Measurements from ENCODE around the gene IL12RB1.

DNA sequence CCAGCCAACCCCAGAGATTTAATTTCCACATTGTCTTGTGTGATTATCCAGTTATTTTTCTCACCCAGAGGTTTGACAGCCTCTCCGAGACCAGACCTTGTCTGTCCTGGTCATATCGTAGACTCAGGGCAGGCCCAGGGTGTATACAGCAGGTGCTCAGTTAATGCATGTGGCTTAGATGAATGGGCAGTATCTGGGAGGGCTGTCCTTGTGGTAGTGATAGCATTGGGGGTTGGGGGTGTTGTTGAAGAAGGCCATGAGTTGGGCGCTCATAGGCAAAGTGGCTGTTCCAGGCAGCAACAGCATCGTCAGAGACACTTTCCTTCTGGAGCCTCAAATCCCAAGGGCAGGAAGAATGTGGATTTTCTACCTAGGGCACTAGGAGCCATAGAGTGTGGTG, 27.7 kb upstream of the IL12RB1 start:
- TF ChIP-seq EZH2 (IDR thresholded peaks at IDR 0.05) (no peak), POLR2A (IDR thresholded peaks at IDR 0.05; ENCODE audit: borderline replicate concordance, extremely low read depth, insufficient read depth, insufficient read length) (no peak), TCF7L2 (IDR thresholded peaks at IDR 0.05; ENCODE audit: borderline replicate concordance, extremely low read depth, insufficient read depth, insufficient read length) (no peak), EGR1 (IDR thresholded peaks at IDR 0.05; ENCODE audit: low read depth) (no peak), CEBPB (IDR thresholded peaks at IDR 0.05; ENCODE audit: low read depth) (no peak), EZH2phosphoT487 (IDR thresholded peaks at IDR 0.05; ENCODE audit: borderline replicate concordance) (no peak), POLR2AphosphoS5 (IDR thresholded peaks at IDR 0.05; ENCODE audit: low read depth, low read length) (no peak)
- TF ChIP-seq, protein P1, sequence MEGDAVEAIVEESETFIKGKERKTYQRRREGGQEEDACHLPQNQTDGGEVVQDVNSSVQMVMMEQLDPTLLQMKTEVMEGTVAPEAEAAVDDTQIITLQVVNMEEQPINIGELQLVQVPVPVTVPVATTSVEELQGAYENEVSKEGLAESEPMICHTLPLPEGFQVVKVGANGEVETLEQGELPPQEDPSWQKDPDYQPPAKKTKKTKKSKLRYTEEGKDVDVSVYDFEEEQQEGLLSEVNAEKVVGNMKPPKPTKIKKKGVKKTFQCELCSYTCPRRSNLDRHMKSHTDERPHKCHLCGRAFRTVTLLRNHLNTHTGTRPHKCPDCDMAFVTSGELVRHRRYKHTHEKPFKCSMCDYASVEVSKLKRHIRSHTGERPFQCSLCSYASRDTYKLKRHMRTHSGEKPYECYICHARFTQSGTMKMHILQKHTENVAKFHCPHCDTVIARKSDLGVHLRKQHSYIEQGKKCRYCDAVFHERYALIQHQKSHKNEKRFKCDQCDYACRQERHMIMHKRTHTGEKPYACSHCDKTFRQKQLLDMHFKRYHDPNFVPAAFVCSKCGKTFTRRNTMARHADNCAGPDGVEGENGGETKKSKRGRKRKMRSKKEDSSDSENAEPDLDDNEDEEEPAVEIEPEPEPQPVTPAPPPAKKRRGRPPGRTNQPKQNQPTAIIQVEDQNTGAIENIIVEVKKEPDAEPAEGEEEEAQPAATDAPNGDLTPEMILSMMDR (IDR thresholded peaks at IDR 0.05 in 2 of 3, conservative IDR thresholded peaks at IDR 0.05 in 1 of 3; ENCODE audit: borderline replicate concordance in 1 of 3, insufficient read depth in 1 of 3, low read depth in 2 of 3, low read length in 2 of 3) = no peak
- TF ChIP-seq, protein P2, sequence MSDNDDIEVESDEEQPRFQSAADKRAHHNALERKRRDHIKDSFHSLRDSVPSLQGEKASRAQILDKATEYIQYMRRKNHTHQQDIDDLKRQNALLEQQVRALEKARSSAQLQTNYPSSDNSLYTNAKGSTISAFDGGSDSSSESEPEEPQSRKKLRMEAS (IDR thresholded peaks at IDR 0.05) = no peak
- TF ChIP-seq, protein P3, sequence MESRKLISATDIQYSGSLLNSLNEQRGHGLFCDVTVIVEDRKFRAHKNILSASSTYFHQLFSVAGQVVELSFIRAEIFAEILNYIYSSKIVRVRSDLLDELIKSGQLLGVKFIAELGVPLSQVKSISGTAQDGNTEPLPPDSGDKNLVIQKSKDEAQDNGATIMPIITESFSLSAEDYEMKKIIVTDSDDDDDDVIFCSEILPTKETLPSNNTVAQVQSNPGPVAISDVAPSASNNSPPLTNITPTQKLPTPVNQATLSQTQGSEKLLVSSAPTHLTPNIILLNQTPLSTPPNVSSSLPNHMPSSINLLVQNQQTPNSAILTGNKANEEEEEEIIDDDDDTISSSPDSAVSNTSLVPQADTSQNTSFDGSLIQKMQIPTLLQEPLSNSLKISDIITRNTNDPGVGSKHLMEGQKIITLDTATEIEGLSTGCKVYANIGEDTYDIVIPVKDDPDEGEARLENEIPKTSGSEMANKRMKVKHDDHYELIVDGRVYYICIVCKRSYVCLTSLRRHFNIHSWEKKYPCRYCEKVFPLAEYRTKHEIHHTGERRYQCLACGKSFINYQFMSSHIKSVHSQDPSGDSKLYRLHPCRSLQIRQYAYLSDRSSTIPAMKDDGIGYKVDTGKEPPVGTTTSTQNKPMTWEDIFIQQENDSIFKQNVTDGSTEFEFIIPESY (IDR thresholded peaks at IDR 0.05; ENCODE audit: extremely low read depth, insufficient replicate concordance, low read length) = no peak

Data from HCT116 (cell line).